HG03135 (cell line): ENCODE results near the gene PTGES2.

ENCODE experiments used
- ATAC-seq: cut with Tn5 transposase; IDR thresholded peaks from one replicate; pipeline ENCODE4 v1.9.1; 2021; ENCODE audit warnings: mild to moderate bottlenecking, moderate library complexity; ENCODE audit not compliant: unreplicated experiment

PTGES2 gene

DNA sequence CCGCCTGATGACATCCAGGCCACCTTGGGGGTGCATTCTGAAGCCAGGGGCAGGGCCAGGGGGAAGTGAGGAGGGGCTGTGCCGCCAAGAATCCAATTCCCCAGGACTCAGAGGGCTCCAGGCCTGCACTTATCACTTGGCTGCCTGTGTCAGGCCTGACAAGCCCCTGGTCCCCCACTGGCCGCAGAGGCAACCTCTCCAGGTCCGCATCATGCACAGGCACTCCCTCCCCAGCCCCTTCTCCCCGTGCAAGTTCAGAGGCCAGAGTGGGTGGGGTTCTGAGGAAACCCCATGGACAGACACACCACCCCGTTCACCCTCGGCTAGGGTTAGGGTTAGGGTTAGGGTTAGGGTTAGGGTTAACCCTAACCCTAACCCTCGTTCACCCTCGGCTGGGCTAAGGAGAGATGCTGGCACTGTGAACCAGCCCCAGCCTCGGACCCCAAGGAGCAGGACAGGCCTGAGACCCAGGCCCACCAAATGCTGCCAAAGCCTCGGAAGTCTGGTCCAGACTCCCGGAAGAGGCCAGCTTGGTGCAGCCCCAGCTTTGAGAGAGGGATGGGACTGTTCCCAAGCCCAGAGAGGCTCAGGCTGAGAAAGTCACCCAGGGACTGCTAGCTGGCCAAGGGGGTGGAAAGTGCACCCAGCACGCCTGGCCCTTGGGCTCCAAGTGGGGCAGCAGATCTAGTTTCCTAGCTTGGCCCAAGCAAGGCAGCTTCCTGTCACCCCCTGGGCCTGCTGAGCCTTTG lies 26.6 kb upstream of the PTGES2 start:
- no peak for ATAC-seq

DNA sequence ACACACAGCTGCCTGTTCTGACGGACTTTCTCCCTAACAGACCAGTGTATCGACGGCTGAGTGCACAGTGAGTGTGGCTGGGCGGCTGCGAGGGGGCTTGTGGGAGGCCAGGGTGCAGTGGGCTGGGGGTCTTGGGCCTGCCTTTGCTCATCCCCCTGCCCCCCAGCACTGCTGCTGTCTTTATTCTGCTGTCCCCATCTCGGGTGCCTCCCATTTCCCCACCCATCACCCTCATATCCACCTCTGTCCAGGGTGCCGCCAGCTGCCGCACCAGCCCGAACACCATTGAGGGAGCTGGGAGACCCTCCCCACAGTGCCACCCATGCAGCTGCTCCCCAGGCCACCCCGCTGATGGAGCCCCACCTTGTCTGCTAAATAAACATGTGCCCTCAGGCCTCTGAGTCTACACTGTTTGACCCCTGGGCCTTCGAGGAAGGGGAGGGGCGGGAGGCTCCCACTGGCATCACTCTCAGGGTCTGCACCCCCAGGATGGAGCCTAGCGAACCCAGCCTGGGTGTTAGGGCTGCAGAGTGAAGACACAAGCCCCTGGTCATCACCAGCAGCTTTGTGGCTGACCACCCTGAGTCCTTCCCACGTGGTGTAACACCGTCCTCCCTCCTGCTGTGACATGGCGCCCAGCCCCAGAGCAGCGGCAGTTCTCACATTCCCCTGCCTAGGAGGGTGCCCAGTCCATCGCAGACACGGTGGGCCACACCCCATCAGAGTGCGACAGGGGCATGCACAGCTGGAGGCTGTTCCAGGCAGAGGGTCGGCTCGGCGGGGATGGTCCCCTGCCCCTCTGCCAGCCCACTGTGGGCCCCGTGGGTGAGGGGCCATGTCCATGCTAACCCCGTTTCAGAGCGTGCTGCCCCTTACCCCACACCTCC lies 25.8 kb upstream of the PTGES2 start:
- no peak for ATAC-seq

DNA sequence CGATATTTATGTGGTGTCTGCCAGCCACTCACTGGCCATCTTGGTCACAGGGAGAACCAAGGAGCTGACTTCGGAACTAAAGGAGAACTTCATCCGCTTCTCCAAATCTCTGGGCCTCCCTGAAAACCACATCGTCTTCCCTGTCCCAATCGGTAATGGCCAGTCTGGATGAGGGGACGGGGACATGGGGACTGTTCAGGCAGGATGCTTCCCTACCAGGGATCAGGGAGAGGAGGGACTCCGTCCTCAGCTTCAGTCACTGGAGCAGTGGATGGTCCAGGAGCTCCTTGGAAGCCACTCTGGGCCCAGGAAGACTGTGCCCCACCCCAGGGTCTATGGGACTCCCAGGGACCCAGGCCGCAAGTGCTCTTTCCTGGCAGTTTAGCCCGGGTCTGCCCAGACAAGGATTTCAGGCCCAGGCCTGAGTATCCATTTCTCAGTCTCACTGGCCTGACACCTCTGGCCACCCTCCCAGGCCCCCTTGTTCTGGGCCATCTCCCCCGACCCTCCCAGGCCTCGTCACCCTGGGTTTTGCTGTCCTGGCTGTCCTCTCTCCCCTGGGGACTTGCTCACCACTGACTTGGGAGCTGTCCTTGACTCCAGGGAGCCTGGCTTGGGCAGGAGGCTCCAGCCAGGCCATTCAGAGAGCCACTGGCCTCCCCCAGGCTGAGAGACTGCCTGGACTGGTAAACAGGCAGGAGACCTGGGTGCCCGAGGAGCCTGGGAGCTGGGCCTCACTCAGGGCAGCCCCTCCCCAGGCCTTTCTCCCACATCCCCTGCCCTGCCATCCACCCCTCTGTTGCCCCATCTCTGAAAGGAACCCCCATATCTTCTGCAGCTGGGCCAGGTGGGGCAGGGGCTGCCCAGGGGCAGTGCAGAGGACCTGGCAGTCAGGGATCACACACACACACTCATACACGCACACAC lies 24.9 kb upstream of the PTGES2 start:
- ATAC-seq, result no peak

DNA sequence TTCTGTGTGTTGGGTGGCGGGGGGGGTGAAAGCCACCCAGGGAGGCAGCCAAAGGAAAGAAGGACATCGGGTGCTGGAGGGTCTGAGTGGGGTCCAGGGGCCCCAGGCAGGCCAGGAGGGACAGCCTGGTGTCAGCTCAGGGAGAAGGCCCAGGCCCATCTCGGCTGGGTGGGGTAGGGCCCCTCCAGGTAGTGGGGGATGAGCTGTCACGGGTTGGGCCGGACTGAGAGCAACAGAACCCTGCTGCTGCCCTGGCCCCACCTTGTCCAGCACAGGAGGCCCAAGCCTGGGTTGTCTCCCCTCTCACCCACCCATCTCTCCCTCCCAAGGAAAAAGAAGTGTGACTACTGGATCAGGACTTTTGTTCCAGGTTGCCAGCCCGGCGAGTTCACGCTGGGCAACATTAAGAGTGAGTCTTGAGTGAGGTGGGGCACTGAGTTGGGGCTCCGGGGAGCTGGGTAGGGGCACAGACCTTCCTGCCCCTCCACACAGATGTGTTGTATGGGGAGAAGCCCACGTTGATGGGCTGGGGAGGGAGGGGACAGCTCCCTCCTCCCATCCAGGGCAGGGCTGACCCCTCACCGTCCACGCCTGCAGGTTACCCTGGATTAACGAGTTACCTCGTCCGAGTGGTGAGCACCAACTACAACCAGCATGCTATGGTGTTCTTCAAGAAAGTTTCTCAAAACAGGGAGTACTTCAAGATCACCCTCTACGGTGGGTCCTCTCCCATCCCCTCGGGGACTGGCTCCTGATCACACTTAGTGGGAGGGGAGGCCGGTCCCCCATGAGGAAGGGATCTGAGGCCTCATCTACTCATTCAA lies 24.0 kb upstream of the PTGES2 start:
- ATAC-seq, result no peak

DNA sequence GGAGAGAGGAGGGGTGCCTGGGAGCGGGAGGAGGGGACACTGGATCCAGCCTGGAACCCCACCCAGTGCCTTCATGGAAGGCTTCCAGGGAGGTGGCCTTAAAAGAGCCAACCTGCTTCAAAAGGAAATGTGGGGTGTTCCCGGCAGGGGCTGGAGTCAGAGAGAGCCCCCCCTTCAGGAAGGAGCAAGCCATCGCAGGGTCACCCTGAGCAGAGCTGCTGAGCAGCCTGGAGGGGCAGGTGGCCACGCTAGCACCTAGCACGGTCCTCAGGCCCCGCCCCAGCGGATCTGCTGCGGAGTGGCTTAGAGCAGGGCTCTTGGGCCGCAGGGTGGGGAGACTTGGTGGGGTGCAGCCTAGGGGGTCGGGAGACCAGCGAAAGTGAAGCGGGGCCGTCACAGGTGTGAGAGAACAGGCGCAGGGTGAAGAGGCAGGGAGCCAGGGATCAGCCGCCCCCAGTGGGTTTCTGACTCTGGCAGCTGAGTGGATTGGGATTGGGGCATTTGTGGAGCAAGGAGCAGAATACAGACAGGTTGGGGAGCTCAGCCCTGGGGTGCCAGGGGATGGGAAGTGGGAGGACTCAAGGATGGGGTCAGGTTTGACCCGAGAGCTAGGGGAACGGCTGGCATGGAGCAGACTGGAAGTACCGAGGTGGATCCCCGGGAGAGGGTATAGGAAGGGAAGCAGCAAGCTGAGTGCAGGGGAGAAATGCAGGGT lies 23.2 kb upstream of the PTGES2 start:
- no peak for ATAC-seq

DNA sequence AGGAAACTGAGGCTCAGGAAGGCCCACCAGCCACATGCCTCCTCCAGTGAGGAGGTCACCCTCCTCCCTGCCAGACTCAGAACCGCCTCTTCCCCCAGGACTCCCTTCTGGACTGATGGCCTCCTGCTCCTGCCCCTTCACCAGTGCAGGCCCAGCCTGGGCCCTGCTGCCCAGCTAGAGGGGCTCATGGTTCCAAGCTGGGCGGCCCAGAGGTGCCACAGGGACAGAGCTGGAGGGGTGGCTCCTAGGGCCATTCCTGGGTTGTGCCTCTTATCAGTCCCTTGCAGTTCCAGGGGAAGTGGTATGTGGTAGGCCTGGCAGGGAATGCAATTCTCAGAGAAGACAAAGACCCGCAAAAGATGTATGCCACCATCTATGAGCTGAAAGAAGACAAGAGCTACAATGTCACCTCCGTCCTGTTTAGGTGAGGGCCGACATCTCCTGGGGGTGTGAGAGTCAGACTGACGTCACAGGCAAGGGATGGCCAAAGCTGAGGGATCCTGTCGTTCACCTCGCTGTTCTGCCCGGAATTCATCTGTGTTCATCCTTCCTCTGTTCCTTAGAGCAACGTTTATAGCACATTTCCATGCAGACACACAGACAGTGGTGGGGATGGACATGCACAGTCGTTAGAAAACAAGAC lies 22.5 kb upstream of the PTGES2 start:
- ATAC-seq, result no peak

DNA sequence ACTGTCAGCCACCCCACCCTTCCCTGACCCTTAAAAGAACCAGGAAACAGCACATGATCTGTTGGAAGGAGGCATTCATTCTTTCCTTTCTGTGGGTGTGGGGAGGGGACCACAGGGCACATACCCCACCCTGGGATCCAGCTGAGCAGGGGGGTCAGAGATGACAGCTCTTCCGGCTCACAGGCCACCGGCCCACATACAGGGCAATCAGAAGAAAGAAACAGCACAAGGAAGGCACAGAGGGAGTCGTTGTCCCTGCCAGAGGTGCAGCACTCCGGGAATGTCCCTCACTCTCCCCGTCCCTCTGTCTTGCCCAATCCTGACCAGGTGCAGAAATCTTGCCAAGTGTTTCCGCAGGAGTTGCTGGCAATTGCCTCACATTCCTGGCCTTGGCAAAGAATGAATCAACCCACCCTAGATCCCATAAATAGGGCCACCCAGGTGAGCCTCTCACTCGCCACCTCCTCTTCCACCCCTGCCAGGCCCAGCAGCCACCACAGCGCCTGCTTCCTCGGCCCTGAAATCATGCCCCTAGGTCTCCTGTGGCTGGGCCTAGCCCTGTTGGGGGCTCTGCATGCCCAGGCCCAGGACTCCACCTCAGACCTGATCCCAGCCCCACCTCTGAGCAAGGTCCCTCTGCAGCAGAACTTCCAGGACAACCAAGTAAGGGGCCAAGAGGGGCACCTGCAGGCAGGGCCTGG lies 21.6 kb upstream of the PTGES2 start, which contains the start of gene LCN2:
TSS of gene LCN2 (plus strand) at position 453 of the 701 bp plus-strand sequence. CDS start at position 526, 73 bp downstream.
- no peak for ATAC-seq

DNA sequence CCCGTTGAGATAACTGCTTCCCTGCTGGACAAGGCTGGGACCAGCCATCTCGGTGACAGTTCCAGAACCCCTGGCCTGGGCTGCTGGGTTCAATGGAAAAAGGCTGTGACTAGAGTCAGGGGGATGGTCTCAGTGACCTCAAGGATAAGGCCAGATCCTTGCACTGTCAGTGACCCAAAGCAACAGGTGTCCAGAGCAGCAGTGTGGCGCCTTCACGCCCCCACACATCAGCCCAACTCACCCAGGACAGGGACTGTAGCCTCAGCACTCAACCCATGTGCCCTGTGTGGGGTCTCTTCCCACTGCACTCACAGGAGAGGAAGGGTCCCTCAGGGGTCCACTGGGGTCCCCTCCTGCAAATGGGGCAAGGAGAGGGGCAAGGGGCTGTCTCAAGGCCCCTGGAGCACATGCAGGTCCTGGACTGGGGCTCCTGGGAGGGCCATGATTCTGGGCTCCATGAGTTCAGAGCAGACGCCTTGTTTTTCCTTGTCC lies 21.0 kb upstream of the PTGES2 start:
- ATAC-seq, result no peak

DNA sequence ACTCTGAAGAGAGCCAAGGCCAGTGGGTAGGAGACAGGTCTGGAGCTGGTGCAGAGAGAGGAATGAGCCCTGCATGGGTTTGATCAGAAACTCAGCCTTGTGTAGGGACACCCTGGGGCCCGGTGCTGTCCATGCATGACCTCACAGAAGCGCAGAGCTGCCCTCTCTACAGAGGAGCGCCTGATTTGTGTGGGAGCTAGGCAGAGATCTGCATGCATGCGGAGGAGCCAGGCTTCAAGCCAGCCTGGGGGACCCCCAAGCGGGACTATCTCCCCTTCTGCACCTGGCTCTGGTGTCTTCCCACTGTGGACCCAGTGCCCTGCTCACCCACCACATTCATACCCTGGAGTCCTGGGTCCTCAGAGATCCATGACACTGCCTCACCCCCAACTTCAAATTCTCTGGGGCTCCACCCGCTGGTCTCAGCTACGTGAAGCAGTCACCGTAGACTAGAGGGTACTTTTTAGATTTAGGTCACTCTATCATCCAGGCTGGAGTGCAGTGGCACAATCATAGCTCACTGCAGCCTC lies 19.1 kb upstream of the PTGES2 start:
- no peak for ATAC-seq

DNA sequence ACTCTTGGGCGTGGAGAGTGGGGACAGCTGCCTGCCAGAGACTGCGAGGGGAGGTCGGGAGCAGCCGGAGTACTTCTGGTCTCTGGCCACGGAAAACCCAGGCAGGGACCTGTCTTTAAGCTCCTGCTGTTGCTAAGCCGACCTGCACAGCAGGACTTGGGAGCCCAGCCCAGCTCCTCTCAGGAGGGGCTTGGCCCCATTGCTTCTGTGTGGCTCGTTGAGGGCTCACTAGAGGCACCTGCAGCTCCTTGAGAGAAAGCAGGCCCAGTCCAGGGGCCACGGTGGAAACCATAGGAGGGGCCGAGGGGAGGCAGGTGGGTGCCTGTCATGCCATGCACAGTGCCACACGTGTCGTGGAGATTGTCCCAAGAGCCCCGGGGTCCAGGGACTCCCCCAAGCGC lies 18.4 kb upstream of the PTGES2 start:
- ATAC-seq, result no peak

DNA sequence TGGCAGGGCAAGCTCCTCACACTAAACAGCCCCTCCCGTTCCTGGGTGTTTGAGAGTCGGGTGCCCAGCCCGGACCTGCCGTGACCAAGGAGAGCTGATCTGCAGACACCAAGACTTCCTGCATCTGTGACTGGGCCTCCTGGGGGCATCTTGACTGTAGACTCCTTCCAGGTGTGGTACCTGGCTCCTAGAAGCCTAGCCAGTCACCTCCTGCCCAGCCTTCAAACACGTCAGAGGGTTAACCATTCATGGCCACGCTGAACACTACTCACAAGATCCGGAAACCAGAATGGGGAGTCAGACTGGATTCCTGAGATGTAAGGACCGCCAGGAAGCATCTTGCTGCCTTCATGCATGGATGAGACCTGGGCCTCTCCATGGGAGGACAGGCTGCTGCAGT lies 18.0 kb upstream of the PTGES2 start:
- ATAC-seq, result no peak

DNA sequence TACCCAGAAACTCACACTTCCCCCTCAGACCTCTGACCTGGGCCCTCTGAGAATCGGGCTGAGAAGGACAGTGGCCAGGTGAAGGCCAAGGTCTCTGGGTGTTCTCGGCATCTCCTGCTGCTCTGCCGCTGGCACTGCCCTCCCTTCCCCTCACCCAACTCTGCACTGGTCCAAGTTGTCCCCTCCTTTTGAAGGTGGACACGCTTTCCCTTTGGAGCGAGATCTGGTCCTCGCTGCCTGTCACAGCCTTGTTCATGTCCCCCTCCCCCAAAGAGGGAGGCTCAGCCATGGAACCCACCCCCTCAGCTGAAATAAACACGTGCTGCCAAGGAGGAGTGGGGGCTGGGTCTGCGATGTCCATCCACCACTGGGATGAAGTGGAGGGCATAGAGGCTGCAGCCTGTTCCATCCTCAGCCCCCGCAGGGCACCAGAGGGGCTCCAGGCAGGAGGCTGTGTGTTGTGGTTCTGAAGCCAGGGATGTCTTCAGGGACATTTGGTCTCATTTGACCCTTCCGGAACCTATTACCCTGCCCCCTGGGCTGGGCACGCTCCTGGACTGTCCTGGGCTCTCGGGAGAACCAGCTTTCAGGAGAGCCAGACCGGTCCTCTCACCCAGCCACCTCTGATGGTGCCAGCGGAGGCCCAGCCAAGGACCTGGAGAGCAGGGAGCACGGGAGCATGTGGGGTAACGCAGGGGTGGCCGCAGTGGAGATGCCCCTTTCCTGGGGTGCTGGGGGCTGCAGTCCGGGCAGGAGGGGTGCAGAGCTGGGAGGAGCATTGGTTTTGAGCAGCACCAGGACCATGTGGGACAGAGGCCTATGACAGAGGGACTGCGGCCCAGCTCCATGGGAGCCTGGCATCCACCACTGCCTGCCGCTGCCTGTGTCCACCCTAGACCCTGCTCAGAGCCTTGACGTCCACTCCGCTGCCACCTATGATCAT lies 17.0 kb upstream of the PTGES2 start:
- ATAC-seq, result no peak

DNA sequence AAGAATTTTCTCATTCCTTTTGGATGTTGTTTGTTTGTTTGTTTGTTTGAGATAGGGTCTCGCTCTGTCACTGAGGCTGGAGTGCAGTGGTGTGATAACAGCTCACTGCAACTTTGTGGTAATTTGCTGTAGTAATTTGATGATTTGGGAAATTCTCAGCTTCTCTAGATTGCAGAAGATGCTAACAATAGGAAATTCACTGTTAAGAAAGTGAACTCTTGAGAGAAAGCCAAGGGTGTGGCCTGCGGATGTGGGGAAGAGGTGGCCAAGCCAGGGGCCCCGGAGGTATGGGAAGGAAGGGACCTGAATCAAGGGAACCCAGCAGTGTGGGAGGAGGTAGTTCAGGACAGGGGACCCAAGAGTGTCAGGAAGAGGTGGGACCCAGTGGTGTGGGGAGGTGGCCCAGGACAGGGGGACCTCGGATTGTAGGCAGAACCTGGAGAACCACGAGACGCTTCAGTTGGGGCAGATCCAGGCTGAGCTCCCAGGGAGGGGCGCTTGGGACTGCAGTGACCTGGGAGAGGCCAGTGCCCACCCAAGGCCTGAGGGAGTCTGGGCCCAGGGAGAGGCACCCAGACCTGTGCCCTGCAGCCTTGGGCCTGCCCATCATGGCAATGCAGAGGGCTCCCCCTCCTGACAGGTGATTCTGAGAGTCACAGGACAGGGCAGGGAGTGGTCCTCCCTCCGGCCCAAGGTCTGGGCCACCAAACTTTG lies 16.2 kb upstream of the PTGES2 start:
- no peak for ATAC-seq

DNA sequence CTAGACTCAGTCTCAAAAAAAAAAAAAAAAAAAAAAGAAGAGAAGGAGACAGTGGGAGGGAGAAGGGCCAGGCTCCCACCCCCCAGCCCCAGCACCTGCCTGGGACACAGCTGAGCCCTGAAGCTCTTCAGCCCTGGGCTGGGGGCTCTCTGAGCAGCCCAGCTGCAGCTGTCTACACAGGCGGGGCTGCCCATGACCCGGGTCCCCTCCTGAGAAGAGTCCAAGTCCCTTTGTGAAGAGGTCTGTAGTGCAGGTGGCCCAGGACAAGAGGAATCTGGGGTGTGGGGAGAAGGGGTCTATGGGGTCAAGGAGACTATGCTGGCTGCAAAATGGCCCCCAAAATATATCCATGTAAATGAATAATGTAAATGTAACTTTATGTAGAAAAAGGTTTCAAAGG lies 15.1 kb upstream of the PTGES2 start:
- ATAC-seq, result no peak

DNA sequence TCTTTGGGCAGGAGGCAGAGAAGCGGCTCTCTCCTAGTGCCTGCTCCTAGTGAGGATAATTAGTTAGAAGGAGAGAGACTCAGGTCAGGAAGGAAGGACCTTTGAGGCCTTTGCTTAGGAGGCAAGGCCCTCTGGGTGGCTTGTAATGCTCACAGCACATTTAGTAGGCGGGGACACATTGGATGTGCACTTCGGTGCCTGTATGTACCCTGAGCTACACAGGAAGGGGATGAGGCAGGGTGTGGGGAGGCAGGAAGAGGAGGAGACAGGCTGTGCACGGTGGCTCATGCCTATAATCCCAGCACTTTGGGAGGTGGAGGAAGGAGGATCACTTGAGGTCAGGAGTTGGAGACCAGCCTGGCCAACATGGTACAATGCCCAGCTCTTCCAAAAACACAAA lies 14.5 kb upstream of the PTGES2 start:
- no peak for ATAC-seq

DNA sequence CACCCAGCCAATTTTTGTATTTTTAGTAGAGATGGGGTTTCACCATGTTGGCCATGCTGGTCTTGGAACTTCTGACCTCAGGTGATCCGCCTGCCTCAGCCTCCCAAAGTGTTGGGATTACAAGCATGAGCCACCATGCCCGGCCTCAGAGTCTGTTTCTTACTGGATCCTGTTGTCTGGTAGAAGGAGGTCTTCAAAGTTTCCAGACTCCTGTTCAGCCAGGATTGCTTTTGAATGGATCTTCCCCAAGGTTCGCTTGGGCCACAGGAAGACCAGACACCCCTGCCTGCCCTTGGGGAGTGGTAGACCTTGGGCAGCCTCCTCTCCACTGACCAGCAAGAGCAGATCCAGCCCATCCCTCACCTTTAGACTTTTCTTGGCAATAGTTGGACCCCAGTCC lies 14.1 kb upstream of the PTGES2 start:
- no peak for ATAC-seq
